HL-60 (cell line): Measurements from ENCODE around the gene MACF1.
"Not testable (repeated sequence)": the region's sequence is repeated elsewhere in the genome, so short reads cannot be mapped to it uniquely, and the experiment has no call there.

Source experiments
- DNase-seq, 2 experiments: peaks; one replicate each; pipeline ENCODE4 v3.0.0-alpha.2; 2010 to 2020; ENCODE audit warnings: low read depth in 1 of 2, low spot score in 1 of 2
- H3K27ac ChIP-seq: fragments of 250-450 bp; sonication (Bioruptor Pico); replicated peaks from 2 replicates; pipeline ENCODE4 v1.5.1; 2020; ENCODE audit warnings: mild to moderate bottlenecking, moderate library complexity
- H3K27me3 ChIP-seq: fragments of 250-450 bp; sonication (Bioruptor Pico); 2 replicates; pipeline ENCODE4 v1.5.1; 2021; ENCODE audit warnings: mild to moderate bottlenecking, moderate library complexity; ENCODE audit not compliant: insufficient read depth, poor library complexity, severe bottlenecking
- H3K4me3 ChIP-seq: replicated peaks from 2 replicates; pipeline ENCODE4 v1.5.1; 2011; ENCODE audit warnings: mild to moderate bottlenecking, control low read depth, low read length; ENCODE audit not compliant: insufficient read depth
- CTCF ChIP-seq: IDR thresholded peaks from one replicate; pipeline ENCODE4 v1.5.1; 2011; ENCODE audit warnings: low read length, control low read depth, inconsistent platforms; ENCODE audit not compliant: insufficient read depth
- GABPA ChIP-seq: IDR thresholded peaks from 2 replicates; pipeline ENCODE4 v1.6.1; 2012; ENCODE audit warnings: low read depth
- POLR2AphosphoS5 ChIP-seq: IDR thresholded peaks from 2 replicates; pipeline ENCODE4 v1.6.1; 2012; ENCODE audit warnings: low read depth
- REST ChIP-seq: IDR thresholded peaks from 2 replicates; pipeline ENCODE4 v1.6.1; 2012; ENCODE audit warnings: low read depth; ENCODE audit not compliant: insufficient replicate concordance
- SPI1 ChIP-seq: IDR thresholded peaks from 2 replicates; pipeline ENCODE4 v1.6.1; 2012; ENCODE audit warnings: low read depth, mild to moderate bottlenecking, borderline replicate concordance

The MACF1 gene

GRCh38 chr1:39501666-39502065 is 297.2 kb downstream of the MACF1 start:
- H3K4me3 ChIP-seq = no peak overlapping the region
- TF ChIP-seq CTCF = no peak
- no peak for TF ChIP-seq POLR2AphosphoS5
- TF ChIP-seq REST = no peak
- no peak for TF ChIP-seq SPI1
- TF ChIP-seq GABPA = no peak
- H3K27ac ChIP-seq = no peak overlapping the region
- H3K27me3 ChIP-seq = no peaks in the 10 kb centered on the region
- DNase-seq = no peak

GRCh38 chr1:39504436-39504835 is 299.9 kb downstream of the MACF1 start:
- not testable (repeated sequence) for H3K27ac ChIP-seq, H3K27me3 ChIP-seq, DNase-seq, H3K4me3 ChIP-seq

GRCh38 chr1:39505289-39505688 is 300.8 kb downstream of the MACF1 start:
- DNase-seq = no peak
- H3K27ac ChIP-seq = no peak overlapping the region
- TF ChIP-seq GABPA (no peak), REST (no peak), POLR2AphosphoS5 (no peak), SPI1 (no peak), CTCF (no peak)
- H3K4me3 ChIP-seq = no peak overlapping the region
- H3K27me3 ChIP-seq = peaks cover 7% of the 10 kb centered on the region

- Histone ChIP-seq H3K27ac (no peak overlapping the region), H3K4me3 (no peak overlapping the region), H3K27me3 (peaks cover 7% of the 10 kb centered on the region)
- no peak for DNase-seq
- TF ChIP-seq SPI1 = no peak
- no peak for TF ChIP-seq POLR2AphosphoS5
- no peak for TF ChIP-seq GABPA
- no peak for TF ChIP-seq REST
- TF ChIP-seq CTCF = no peak
Measured at GRCh38 chr1:39507230-39507928, 302.9 kb downstream of the MACF1 start.
